K562 (cell line): ENCODE results near the gene CRYBA4. TPM values are rescaled to one million over a fixed set of nuclear protein-coding genes. Genes with fewer than 3 reads are reported as not detected.

Source experiments
- CHAMP1 ChIP-seq: fragments of 450-650 bp; IDR thresholded peaks from 2 replicates; pipeline ENCODE4 v1.6.1; 2016; ENCODE audit warnings: mild to moderate bottlenecking
- ESRRA ChIP-seq: fragments of 450-650 bp; IDR thresholded peaks from 2 replicates; pipeline ENCODE4 v1.6.1; 2014; ENCODE audit warnings: low read depth, mild to moderate bottlenecking, moderate library complexity, borderline replicate concordance
- HIVEP1 ChIP-seq: fragments of 250-450 bp; sonication (Bioruptor Pico); IDR thresholded peaks from 2 replicates; pipeline ENCODE4 v1.4.0; 2020; ENCODE audit warnings: mild to moderate bottlenecking
- ID3 ChIP-seq, 2 experiments: fragments of 250-450 bp in 1 of 2; fragments of 450-650 bp in 1 of 2; sonication (Bioruptor Pico) in 1 of 2; IDR thresholded peaks; 2 replicates each; pipeline versions ENCODE4 v1.6.1 to v1.8.0; 2016 to 2021; ENCODE audit warnings: mild to moderate bottlenecking in 2 of 2, moderate library complexity in 2 of 2, missing compliant biosample characterization in 1 of 2, missing genetic modification characterization in 1 of 2
- NELFE ChIP-seq: IDR thresholded peaks from 2 replicates; pipeline ENCODE4 v1.6.1; 2011; ENCODE audit warnings: mild to moderate bottlenecking; ENCODE audit not compliant: insufficient read depth, insufficient read length
- POLR3A ChIP-seq: IDR thresholded peaks from 2 replicates; pipeline ENCODE4 v1.6.1; 2011; ENCODE audit warnings: borderline replicate concordance, mild to moderate bottlenecking, moderate library complexity; ENCODE audit not compliant: insufficient read length, insufficient read depth; ENCODE audit errors: extremely low read depth
- RFX1 ChIP-seq: fragments of 450-650 bp; IDR thresholded peaks from 2 replicates; pipeline ENCODE4 v1.6.1; 2016; ENCODE audit warnings: mild to moderate bottlenecking, moderate library complexity
- SFPQ ChIP-seq: fragments of 200-400 bp; formaldehyde crosslinking; IDR thresholded peaks from 2 replicates; pipeline ENCODE4 v1.6.1; 2017; ENCODE audit warnings: mild to moderate bottlenecking, low read depth, low read length, moderate library complexity
- VEZF1 ChIP-seq: fragments of 200-800 bp; sonication (Bioruptor generic); IDR thresholded peaks from 2 replicates; pipeline ENCODE4 v1.6.1; 2017; ENCODE audit warnings: missing genetic modification characterization, missing compliant biosample characterization
- ZBTB11 ChIP-seq, 3 experiments: fragments of 200-800 bp in 1 of 3; fragments of 250-450 bp in 1 of 3; fragments of 450-650 bp in 1 of 3; sonication (Bioruptor Pico) in 1 of 3; sonication (Bioruptor generic) in 1 of 3; formaldehyde crosslinking in 1 of 3; IDR thresholded peaks; 2 replicates each; pipeline versions ENCODE4 v1.6.1 to v1.8.0; 2016 to 2022; ENCODE audit warnings: mild to moderate bottlenecking in 2 of 3, missing genetic modification characterization in 2 of 3, missing compliant biosample characterization in 1 of 3, moderate library complexity in 1 of 3
- ZNF197 ChIP-seq: fragments of 200-800 bp; sonication (Bioruptor generic); IDR thresholded peaks from 2 replicates; pipeline ENCODE4 v1.6.1; 2016; ENCODE audit warnings: low read depth, missing genetic modification characterization, missing compliant biosample characterization
- polyA plus RNA-seq, 8 experiments: library from polyadenylated mRNA; depleted of rRNA in 4 of 8; stranded (reverse) in 5 of 8; unstranded in 3 of 8; fragments of >200 nt; fragmentation: Nextera tagmentation in 2 of 8; fragmentation: Illumina TruSeq in 1 of 8; extraction: Ambion mirVana in 2 of 8; extraction: Trizol in 1 of 8; gene quantifications; 2 replicates each; pipeline versions ENCODE4 v1.2.1 to v1.2.3, GENCODE V29; 2011 to 2014; ENCODE audit warnings: inconsistent platforms in 1 of 8, missing spikeins in 1 of 8
- total RNA-seq, 7 experiments: library from RNA; depleted of rRNA in 6 of 7; stranded (reverse); fragments of >200 nt in 6 of 7; fragmentation: Illumina TruSeq in 2 of 7; extraction: Trizol in 2 of 7; gene quantifications; 2 replicates each; pipeline versions ENCODE4 v1.2.1 to v1.2.3, GENCODE V29; 2011 to 2021; ENCODE audit warnings: low replicate concordance in 1 of 7

The CRYBA4 gene
- total and polyA plus RNA-seq, 9 of the 15 experiments (the other 6 are each of a cell fraction or from before 2014, with no cell fraction given), result 0.59 to 3.3 (median 1.6) TPM

GRCh38 chr22:26642465-26643417 lies 21.0 kb downstream of the CRYBA4 start (continued):
- TF ChIP-seq VEZF1 (CRISPR knock-in tag), result no peak; the same call in 1 of the 2 replicates
- no peak for TF ChIP-seq HIVEP1 (CRISPR knock-in tag)
- no peak for TF ChIP-seq POLR3A
- TF ChIP-seq ID3 (CRISPR knock-in tag; IDR thresholded peaks at IDR 0.05), result no peak
- no peak for TF ChIP-seq ID3 (tag; IDR thresholded peaks at IDR 0.05)
- TF ChIP-seq ZBTB11 (CRISPR knock-in tag; IDR thresholded peaks at IDR 0.05), result no peak
- TF ChIP-seq CHAMP1, result no peak
- no peak for TF ChIP-seq SFPQ
- no peak for TF ChIP-seq ZNF197
- no peak for TF ChIP-seq NELFE
- TF ChIP-seq ESRRA, result no peak
- TF ChIP-seq RFX1, result no peak
